Measurements from ENCODE around the gene LRRC71. TPM values are rescaled to one million over a fixed set of nuclear protein-coding genes. Genes with fewer than 3 reads are reported as not detected.

LRRC71 gene
- total RNA-seq, 2 experiments from 2014 or later = not detected

DNA sequence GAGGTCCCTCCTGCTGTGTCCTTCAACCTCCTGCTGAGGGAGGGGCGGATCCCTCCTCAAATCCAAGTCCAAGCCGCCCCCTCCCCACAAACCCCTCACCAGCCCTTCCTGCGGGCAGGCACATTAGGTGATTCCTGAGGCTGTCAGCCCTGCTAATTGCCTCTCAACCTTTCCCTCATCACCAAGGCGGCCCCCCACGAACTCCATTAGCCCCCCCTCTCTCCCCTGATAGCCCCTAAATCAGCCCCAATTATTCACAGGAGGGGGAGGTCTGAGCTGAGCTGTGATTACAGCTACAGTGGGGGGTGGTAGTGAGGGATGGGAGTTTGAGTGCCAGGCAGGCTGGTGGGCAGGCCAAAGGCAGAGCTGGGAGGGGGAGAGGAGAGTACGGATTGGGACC lies 32.7 kb upstream of the LRRC71 start:
- ChIA-PET POLR2A (no interaction called here), CTCF (interaction anchor here (1.1 to 3.6 kb wide), 3 partner anchors 28 to 198 kb away, joined by 4 to 26 read pairs (median 6); partner anchors contain the start of gene NTRK1)

DNA sequence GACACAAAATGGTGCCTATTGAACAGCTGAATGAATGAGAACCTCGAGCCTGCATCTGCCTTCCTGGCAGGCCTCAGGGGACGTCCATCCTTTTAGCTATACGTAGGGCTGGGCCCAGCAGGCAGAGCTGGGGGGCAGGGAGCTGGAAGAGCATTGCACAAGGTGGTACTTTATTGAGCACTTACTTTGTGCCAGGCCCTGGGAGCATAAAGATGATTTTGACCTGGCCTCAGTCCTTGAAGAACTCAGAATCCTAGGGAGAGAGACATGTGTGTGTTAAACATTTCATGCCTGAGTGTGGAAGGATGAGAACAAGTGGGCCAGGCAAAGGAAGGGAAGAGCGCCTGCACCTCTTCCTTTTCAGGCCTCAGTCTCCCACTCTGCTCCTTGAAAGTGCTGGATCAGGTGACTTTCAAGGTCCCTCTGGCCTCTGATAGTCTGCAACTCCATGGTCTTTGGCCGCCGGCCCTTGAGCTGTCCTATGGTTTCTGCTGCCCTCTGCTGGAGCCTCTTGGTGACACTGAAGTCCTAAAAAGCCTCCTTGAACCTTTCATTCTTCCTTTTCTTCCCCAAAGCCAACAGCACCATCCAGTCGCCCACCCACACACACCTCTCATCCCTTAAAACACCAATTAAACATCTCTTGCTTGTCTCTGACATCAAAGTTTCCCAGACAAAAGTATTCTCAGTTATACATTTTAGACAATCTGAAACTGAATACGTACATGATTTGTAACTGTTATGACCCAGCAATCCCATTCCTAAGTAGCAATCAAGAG lies 30.4 kb upstream of the LRRC71 start:
- ChIA-PET POLR2A (no interaction called here), CTCF (interaction anchor here (0.6 to 5.2 kb wide), 30 partner anchors 9 to 407 kb away, joined by 3 to 31 read pairs (median 4); partner anchors contain the start of genes INSRR, LRRC71 and NTRK1)

DNA sequence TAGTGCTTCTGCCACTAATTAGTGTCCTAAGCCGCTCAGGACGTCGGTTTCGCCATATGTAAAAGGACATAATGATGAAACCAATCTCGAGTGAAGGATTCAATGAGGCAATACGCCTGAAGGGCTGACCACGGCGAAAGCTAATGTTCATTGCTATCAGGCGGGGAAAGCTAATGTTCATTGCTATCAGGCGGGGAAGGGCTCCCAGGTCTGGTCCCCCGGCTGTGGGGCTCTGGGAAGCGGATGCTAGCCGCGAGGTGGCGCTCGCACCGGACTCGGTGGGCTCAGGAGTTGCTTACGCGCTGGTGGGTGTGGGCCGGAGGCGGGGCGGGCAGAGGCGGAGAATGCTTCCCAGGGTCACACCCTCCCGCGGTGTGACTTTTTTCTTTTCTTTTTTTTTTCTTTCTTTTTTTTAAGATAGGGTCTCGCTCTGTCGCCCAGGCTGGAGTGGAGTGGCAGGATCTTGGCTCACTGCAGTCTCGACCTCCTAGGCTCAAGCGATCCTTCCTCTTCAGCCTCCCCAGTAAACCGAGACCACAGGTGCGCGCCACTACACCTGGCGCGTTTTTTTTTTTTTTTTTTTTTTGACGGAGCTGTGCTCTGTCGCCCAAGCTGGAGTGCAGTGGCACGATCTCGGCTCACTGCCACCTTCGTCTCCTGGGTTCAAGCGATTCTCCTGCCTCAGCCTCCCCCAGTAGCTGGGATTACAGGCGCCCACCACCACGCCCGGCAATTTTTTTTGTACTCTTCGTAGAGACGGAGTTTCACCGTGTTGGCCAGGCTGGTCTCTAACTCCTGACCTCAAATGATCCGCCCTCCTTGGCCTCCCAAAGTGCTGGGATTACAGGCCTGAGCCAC lies 28.0 kb upstream of the LRRC71 start:
- ChIA-PET POLR2A (no interaction called here), CTCF (interaction anchor here (0.6 to 5.2 kb wide), 23 partner anchors 9 to 208 kb away, joined by 3 to 31 read pairs (median 5); partner anchors contain the start of genes INSRR, LRRC71 and NTRK1)

DNA sequence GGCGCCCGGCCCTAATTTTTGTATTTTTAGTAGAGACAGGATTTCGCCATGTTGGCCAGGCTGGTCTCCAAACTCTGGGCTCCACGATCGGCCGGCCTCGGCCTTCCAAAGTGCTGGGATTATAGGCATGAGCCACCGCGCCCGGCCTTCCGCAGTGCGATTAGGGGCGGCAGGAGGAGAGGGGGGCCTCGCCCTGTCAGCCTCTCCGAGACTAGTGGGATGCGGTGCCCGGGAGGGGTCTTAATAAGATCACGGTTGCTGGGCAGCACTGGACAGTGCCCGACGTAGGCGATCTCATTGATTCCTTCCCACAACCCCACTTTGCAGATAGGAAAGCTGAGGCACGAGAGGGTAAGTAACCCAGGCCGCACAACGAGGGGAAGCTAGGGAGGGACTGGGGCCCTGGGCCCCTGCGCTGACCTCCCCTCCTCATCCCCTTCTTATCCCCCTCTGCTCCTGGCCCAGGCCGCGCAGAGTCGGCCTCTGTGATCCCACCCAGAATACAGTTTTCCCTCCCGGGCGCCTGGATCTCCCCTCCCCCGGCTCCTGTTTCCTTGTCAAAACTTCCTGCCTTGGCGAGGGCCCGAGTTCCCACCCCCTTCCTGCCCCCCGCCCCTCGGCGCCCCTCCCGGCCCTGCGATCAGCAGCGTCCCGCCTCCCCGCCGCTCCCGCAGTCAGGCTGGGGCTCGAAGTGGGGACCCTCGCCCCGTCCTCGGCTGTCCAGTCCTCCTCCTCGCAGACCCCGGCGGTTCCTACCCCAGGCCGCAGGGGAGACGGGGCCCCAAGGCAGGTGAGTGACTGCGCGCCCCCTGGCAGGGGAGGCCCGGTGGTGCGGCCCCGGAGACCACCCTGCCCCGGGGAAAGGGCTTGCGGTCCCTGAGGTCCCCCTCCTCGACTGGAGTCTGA lies 27.1 kb upstream of the LRRC71 start, which contains the start of gene PEAR1:
PEAR1 (plus strand) TSS at position 671 of the 906 bp plus-strand sequence. CDS start 10,209 bp downstream, outside the sequence.
- ChIA-PET POLR2A (no interaction called here), CTCF (interaction anchor here (0.6 to 5.2 kb wide), 18 partner anchors 8 to 209 kb away, joined by 3 to 31 read pairs (median 5); partner anchors contain the start of genes CRABP2, INSRR and NTRK1)

DNA sequence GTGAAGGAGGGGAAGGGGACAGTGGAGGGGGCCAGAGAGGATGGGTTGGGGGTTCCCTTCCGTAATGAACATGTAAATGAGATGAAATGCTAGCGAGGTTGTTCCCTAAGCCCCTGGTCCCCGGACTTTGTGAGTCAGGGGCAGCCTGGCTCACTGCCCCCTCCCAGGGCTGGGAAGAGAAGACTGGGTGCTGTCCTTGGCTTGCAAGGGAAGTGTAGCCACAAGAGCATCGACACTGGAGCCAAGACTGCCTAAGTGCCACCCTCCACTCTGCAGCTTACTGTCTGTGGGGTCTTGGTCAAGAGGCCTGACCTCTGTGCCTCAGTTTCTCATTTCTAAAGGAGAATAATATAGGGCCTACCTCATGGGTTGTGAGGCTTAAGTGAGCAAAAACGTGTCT lies 26.4 kb upstream of the LRRC71 start:
- ChIA-PET CTCF (interaction anchor here (1.3 kb wide), 1 partner anchor 188 kb away, joined by 3 read pairs; the partner anchor contains the start of gene CRABP2), POLR2A (no interaction called here)

DNA sequence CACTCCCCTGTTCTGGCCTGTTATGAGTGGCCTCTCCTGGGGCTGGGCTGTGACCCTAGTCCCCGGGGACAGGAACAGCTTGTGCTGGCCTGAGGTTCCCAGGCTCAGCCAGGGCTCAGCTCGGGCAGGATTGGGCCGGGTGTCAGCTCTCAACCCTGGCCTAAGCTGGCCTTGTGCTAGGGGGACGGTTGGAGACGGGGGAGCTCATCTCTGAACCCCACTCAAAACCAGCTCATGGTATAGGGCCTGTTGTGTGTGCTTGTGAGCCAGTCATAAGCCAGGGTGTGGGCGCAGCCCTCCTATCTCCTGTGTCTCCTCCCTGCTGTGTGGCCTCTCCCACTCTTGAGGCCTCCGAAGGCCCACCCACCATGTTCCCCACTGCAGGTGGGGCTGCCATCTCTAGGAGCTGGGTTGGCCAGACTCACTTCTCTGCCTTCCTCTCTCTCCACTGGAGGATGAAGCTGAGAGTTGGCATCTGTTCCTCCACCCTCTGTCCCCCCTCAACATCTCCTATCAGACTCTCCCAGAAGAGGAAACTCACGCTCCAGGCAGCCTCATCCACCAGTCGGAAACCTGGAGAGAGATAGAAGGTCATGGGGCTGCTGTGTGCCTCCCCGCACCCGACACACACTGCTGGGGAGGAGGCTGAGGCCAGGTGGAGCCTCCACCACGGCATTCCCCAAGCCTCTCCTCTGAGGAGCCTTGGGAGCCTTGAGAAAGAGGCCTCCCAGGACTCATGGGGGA lies 25.5 kb upstream of the LRRC71 start:
- ChIA-PET CTCF (interaction anchor here (0.9 to 1.3 kb wide), 3 partner anchors 33 to 189 kb away, joined by 3 read pairs; partner anchors contain the start of gene CRABP2), POLR2A (no interaction called here)

- ChIA-PET POLR2A (no interaction called here), CTCF (interaction anchor here (0.9 kb wide), 2 partner anchors 32 to 57 kb away, joined by 3 read pairs; no protein-coding TSS in a partner anchor)
Measured at GRCh38 chr1:156895455-156895812, 25.0 kb upstream of the LRRC71 start.

DNA sequence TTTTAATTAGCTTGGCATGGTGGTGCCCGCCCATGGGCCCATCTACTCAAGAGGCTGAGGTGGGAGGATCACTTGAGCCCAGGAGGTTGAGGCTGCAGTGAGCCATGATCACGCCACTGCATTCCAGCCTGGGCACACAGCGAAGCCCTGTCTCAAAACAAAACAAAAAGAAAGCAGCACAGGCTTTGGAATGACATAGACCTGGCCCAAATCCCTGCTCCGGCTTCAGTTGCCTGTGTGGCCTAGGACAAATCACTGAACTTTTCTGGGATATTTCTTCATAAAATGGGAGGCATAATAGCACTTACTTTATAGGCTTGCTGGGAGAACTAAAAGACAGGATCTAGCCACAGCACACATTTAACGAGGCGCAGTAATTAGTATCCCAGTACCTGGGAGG lies 24.5 kb upstream of the LRRC71 start:
- CTCF ChIA-PET = no interaction called here
- POLR2A ChIA-PET = no interaction called here

GRCh38 chr1:156896490-156897033 lies 23.9 kb upstream of the LRRC71 start:
- ChIA-PET POLR2A (no interaction called here), CTCF (no interaction called here)

DNA sequence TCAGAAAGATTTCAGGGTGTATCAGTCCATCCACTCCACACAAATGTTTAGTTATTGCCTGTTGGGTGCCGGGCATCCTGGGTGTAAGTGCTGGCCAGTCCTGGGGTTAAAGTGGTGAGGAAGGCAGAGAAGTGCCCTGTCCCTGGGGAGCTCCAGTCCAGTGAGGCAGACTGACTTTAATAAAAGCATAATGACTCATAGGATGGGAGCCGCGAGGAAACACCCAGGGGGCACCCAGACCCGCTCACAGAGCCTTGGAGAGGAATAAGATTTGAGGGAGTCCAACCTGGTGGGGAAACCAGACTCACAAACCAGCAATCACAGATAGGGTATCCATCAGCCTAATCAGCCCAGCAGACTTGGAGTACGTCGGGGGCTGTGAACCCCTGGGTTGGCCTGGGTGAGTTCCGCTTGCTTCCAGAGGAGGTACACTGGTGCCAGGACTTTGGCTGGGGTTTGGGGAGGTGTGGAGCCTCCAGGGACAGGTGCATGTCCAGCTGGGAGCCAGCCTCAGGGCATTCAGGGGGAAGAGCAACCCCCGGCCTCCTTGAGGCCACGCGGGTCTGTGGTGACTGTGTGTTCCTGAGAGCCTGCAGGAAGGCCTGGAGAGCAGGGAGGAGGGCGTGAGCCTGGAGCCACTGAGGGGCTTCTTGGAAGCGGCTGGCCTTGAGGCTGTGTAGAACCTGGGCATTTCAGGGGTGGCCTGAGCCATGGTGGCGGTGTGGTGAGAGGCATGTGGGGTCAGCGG lies 23.2 kb upstream of the LRRC71 start:
- CTCF ChIA-PET = no interaction called here
- POLR2A ChIA-PET = no interaction called here

DNA sequence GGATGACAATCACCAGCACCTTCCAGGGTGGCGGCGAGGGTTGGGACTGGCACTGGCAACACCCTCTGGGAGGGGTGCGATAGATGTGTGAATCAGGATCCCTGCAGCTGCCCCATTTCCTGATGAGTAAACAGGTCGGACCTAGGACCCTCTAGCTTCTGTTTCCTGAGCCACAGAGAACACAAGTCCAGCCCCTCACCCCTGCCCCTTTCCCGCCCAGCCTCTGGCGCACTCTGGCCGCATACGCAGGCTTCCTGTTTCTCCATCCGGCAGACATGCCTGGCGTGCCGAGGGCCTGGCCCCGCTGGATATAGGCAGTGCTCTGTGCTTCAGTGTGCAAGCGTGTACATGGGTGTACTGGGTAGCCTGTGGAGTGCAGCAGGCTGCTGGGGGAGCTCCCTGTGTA lies 22.3 kb upstream of the LRRC71 start:
- POLR2A ChIA-PET = no interaction called here
- CTCF ChIA-PET = no interaction called here

DNA sequence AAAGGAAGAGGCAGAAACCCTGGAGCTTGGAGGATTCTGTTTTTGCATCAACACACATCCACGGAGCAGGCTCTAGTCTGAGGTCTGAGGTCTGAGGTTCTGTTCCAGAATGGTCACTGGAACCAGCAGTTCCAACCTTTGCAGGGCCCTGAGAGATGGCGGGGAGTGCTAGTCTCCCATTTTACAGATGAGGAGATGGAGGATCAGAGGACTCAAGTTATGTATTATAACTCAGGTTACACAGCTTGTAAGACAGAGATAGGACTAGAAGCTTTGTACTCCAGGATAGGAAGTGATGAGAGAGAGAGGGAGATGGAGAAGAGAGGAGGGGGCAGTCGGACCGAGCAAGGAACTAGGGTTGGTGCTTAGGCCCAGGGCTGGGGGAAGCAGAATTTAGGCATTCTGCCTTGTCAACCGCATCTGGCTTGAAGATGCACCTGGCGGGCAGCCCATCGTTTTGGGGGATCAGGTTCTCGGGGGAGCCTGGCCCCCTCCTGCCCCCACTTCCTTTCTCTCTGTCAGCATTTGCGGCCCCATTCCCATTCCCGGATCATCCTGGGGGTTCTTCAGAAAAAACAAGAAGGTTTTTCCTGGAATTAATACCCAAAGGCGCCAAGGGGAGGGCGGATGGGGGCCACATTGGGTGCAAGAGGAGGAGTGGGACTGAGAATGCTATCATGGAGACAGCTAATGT lies 21.3 kb upstream of the LRRC71 start:
- POLR2A ChIA-PET = no interaction called here
- CTCF ChIA-PET = interaction anchor here (0.9 to 1.0 kb wide), 2 partner anchors 12 to 60 kb away, joined by 3 to 4 read pairs; no protein-coding TSS in a partner anchor

- ChIA-PET CTCF (interaction anchor here (0.6 to 1.0 kb wide), 3 partner anchors 11 to 223 kb away, joined by 3 read pairs; no protein-coding TSS in a partner anchor), POLR2A (no interaction called here)
Measured at GRCh38 chr1:156899956-156900718, 20.3 kb upstream of the LRRC71 start.

DNA sequence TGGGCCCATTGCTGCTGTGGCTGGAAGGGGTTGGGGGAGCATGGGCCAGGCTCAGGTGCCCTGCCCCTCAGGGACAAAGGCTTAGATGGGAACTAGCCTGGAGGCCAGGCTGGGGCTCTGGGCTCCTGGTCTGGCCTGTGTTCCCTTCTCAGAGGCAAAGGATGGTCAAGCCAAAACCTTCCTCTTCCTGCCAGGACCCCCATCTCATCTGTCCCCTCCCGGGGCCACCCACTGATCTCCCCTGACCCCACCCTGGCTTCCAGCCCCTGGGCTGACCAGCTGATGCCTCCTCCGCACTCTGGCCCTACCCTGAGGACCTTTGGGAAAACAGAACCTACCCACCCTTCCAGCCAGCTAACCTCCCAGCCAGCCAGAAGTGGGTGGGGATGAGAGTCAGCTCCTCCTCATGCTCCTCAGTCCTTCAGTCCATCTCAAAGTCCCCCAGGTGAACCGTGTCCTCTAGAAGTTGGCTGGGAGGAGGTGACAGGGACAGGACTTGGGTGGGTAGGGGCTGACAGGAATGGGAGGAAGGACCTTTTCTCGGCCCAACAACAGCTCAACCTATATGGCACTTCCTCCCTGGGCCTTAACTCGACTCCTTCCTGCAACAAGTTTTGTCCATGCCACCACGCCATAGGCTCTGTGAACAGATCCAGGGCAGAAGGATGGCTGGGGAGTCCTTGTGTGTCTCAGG lies 19.4 kb upstream of the LRRC71 start:
- ChIA-PET POLR2A (no interaction called here), CTCF (interaction anchor here (0.6 to 0.9 kb wide), 3 partner anchors 8 to 223 kb away, joined by 3 to 4 read pairs (median 3); no protein-coding TSS in a partner anchor)

- ChIA-PET POLR2A (no interaction called here), CTCF (interaction anchor here (0.6 to 1.4 kb wide), 2 partner anchors 9 to 10 kb away, joined by 3 to 4 read pairs; no protein-coding TSS in a partner anchor)
Measured at GRCh38 chr1:156901590-156901900, 18.9 kb upstream of the LRRC71 start.
